ENCODE measurements around the gene PRAMEF33. TPM values are rescaled to one million over a fixed set of nuclear protein-coding genes. Genes with fewer than 3 reads are reported as not detected.
A peak's percentile ranks its signal among the peaks of the same experiment; 100 is the strongest.
"Not testable (repeated sequence)": the region's sequence is repeated elsewhere in the genome, so short reads cannot be mapped to it uniquely, and the experiment has no call there.

Gene PRAMEF33
- total and polyA plus RNA-seq, 2 donors (not counting 3 experiments of a cell fraction or from before 2014, with no cell fraction given) = not detected

DNA sequence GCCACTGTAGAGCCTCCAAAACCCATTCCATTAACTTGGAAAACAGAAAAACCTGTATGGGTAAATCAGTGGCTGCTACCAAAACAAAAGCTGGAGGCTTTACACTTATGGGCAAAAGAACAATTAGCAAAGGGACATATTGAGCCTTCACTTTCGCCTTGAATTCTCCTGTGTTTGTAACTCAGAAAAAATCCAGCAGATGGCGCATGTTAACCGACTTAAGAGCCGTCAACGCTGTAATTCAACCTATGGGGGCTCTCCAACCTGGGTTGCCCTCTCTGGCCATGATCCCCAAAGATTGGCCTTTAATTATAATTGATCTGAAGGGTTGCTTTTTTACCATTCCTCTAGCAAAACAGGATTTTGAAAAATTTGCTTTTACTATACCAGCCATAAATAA lies 53.4 kb downstream of the PRAMEF33 start:
- H3K27ac ChIP-seq (ENCODE audit: insufficient read depth, low read depth, low read length); POLR2A ChIA-PET; FAIRE-seq; H3K9ac ChIP-seq (replicated peaks; ENCODE audit: extremely low read depth, insufficient read depth, low read length); BruUV-seq (replicated peaks); H3K4me2 ChIP-seq (ENCODE audit: insufficient read depth, low read length); CTCF ChIA-PET; H3K9me3 ChIP-seq (replicated peaks; ENCODE audit: control insufficient read depth, insufficient read depth, low read length); H3K4me3 ChIP-seq (replicated peaks in 1 of 3; ENCODE audit: insufficient read depth in 1 of 3, low read depth in 1 of 3, low read length in 3 of 3); H3K4me1 ChIP-seq (ENCODE audit: control insufficient read depth, extremely low read depth, insufficient read depth, low read length); dilution Hi-C loops (cut with MboI; ENCODE audit: extremely low pct_ligation_motif_present, low sequenced_read_pairs); H3K27me3 ChIP-seq (ENCODE audit: control insufficient read depth in 2 of 2, insufficient read depth in 2 of 2, low read length in 2 of 2); H3K9me1 ChIP-seq (replicated peaks; ENCODE audit: control insufficient read depth, extremely low read depth, insufficient read depth, low read length); H3K79me2 ChIP-seq (ENCODE audit: control insufficient read depth, insufficient read depth, low read length); H4K20me1 ChIP-seq (replicated peaks; ENCODE audit: control insufficient read depth, extremely low read depth, insufficient read depth, low read length); H2AFZ ChIP-seq (ENCODE audit: low read depth, low read length); H3K36me3 ChIP-seq (ENCODE audit: control insufficient read depth in 2 of 2, extremely low read depth in 1 of 2, insufficient read depth in 2 of 2, low read length in 2 of 2); intact Hi-C loops (cut with micrococcal nuclease): not testable (repeated sequence)
- TF ChIP-seq, protein P1, sequence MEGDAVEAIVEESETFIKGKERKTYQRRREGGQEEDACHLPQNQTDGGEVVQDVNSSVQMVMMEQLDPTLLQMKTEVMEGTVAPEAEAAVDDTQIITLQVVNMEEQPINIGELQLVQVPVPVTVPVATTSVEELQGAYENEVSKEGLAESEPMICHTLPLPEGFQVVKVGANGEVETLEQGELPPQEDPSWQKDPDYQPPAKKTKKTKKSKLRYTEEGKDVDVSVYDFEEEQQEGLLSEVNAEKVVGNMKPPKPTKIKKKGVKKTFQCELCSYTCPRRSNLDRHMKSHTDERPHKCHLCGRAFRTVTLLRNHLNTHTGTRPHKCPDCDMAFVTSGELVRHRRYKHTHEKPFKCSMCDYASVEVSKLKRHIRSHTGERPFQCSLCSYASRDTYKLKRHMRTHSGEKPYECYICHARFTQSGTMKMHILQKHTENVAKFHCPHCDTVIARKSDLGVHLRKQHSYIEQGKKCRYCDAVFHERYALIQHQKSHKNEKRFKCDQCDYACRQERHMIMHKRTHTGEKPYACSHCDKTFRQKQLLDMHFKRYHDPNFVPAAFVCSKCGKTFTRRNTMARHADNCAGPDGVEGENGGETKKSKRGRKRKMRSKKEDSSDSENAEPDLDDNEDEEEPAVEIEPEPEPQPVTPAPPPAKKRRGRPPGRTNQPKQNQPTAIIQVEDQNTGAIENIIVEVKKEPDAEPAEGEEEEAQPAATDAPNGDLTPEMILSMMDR (IDR thresholded peaks at IDR 0.05; ENCODE audit: extremely low read depth in 1 of 2, insufficient read depth in 1 of 2, low read depth in 1 of 2, low read length in 2 of 2) = peak in 1 of 2 donors; percentile 36
- DNase-seq (ENCODE audit: low read depth, low spot score) = peak; percentile 25

Small RNAs within 50 kb of the gene (small RNA-seq; reads per million reads assigned to genes)
- not detected for gene RNU6-771P (ENCODE audit: insufficient read depth, insufficient read length, low read depth, low replicate concordance)

Other genes with a start within 250 kb of the PRAMEF33 start
- not detected in 2 replicates for gene PRAMEF27, start 247.0 kb upstream of the PRAMEF33 start, total RNA-seq
- not detected in 2 replicates for gene PRAMEF27, start 247.0 kb upstream of the PRAMEF33 start, polyA plus RNA-seq
- not detected in 2 replicates for gene HNRNPCL3, start 242.8 kb upstream of the PRAMEF33 start, total RNA-seq
- not detected in 2 replicates for gene HNRNPCL3, start 242.8 kb upstream of the PRAMEF33 start, polyA plus RNA-seq
- gene PRAMEF25, start 232.8 kb upstream of the PRAMEF33 start, total RNA-seq = not detected in 2 replicates
- not detected in 2 replicates for gene PRAMEF25, start 232.8 kb upstream of the PRAMEF33 start, polyA plus RNA-seq
- not detected in 2 replicates for gene HNRNPCL2, start 186.7 kb upstream of the PRAMEF33 start, total RNA-seq
- gene HNRNPCL2, start 186.7 kb upstream of the PRAMEF33 start, polyA plus RNA-seq = not detected in 2 replicates
- not detected in 2 replicates for gene PRAMEF26, start 147.5 kb upstream of the PRAMEF33 start, total RNA-seq
- gene PRAMEF26, start 147.5 kb upstream of the PRAMEF33 start, polyA plus RNA-seq = not detected in 2 replicates
- not detected in 2 replicates for gene HNRNPCL4, start 137.9 kb upstream of the PRAMEF33 start, total RNA-seq
- gene HNRNPCL4, start 137.9 kb upstream of the PRAMEF33 start, polyA plus RNA-seq = not detected in 2 replicates
- not detected in 2 replicates for gene PRAMEF9, start 131.7 kb upstream of the PRAMEF33 start, total RNA-seq
- not detected in 2 replicates for gene PRAMEF9, start 131.7 kb upstream of the PRAMEF33 start, polyA plus RNA-seq
- not detected in 2 replicates for gene PRAMEF13, start 102.1 kb upstream of the PRAMEF33 start, total RNA-seq
- gene PRAMEF13, start 102.1 kb upstream of the PRAMEF33 start, polyA plus RNA-seq = not detected in 2 replicates
- not detected in 2 replicates for gene PRAMEF18, start 77.4 kb upstream of the PRAMEF33 start, total RNA-seq
- gene PRAMEF18, start 77.4 kb upstream of the PRAMEF33 start, polyA plus RNA-seq = not detected in 2 replicates
- gene PRAMEF5, start 49.3 kb upstream of the PRAMEF33 start, total RNA-seq = not detected in 2 replicates
- not detected in 2 replicates for gene PRAMEF5, start 49.3 kb upstream of the PRAMEF33 start, polyA plus RNA-seq
- gene PRAMEF8, start 18.4 kb upstream of the PRAMEF33 start, total RNA-seq = not detected in 2 replicates
- gene PRAMEF8, start 18.4 kb upstream of the PRAMEF33 start, polyA plus RNA-seq = not detected in 2 replicates
- not detected in 2 replicates for gene PRAMEF15, start 12.0 kb downstream of the PRAMEF33 start, total RNA-seq
- gene PRAMEF15, start 12.0 kb downstream of the PRAMEF33 start, polyA plus RNA-seq = not detected in 2 replicates
- gene PRAMEF14, start 43.6 kb downstream of the PRAMEF33 start, total RNA-seq = not detected in 2 replicates
- not detected in 2 replicates for gene PRAMEF14, start 43.6 kb downstream of the PRAMEF33 start, polyA plus RNA-seq
- not detected in 2 replicates for gene PRAMEF19, start 68.4 kb downstream of the PRAMEF33 start, total RNA-seq
- not detected in 2 replicates for gene PRAMEF19, start 68.4 kb downstream of the PRAMEF33 start, polyA plus RNA-seq
- not detected in 2 replicates for gene PRAMEF17, start 86.1 kb downstream of the PRAMEF33 start, total RNA-seq
- gene PRAMEF17, start 86.1 kb downstream of the PRAMEF33 start, polyA plus RNA-seq = not detected in 2 replicates
- gene PRAMEF20, start 106.9 kb downstream of the PRAMEF33 start, total RNA-seq = not detected in 2 replicates
- not detected in 2 replicates for gene PRAMEF20, start 106.9 kb downstream of the PRAMEF33 start, polyA plus RNA-seq
- gene LRRC38, start 210.5 kb downstream of the PRAMEF33 start, total RNA-seq = not detected in 2 replicates
- not detected in 2 replicates for gene LRRC38, start 210.5 kb downstream of the PRAMEF33 start, polyA plus RNA-seq